Measurements from ENCODE around the gene OR2S2. TPM values are rescaled to one million over a fixed set of nuclear protein-coding genes. Genes with fewer than 3 reads are reported as not detected.
"Not testable (repeated sequence)": the region's sequence is repeated elsewhere in the genome, so short reads cannot be mapped to it uniquely, and the experiment has no call there.

OR2S2 gene
- total RNA-seq, 2 donors from 2014 or later, result not detected

DNA sequence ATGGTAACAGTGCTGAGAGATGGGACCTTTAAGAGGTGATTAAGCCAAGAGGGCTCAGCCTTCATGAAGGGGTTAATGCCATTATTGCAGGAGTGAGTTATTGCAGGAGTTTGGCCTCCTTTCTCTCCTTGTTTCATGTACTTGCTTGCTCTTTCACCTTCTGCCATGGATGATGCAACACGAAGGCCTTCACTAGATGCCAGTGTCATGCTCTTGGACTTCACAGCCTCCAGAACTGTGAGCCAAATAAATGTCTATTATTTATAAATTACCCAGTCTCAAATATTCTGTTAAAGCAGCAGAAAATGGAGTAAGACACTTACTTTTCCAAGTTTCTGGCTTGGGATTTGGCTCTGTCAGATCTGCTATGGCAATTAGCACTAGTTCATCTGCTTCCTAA, 40.4 kb upstream of the OR2S2 start:
- peaks cover 0 to 6% (median 0%) of the 10 kb centered on the region in 3 donors for H3K9me3 ChIP-seq
- no peaks in the 10 kb centered on the region for H3K27me3 ChIP-seq
- ATAC-seq, result no peak
- no peaks in the 10 kb centered on the region for H3K36me3 ChIP-seq (replicated peaks in 1 of 2; ENCODE audit: insufficient read depth in 1 of 2, low read depth in 2 of 2)
- TF ChIP-seq POLR2A (IDR thresholded peaks at IDR 0.05), result no peak
- TF ChIP-seq, protein P1, sequence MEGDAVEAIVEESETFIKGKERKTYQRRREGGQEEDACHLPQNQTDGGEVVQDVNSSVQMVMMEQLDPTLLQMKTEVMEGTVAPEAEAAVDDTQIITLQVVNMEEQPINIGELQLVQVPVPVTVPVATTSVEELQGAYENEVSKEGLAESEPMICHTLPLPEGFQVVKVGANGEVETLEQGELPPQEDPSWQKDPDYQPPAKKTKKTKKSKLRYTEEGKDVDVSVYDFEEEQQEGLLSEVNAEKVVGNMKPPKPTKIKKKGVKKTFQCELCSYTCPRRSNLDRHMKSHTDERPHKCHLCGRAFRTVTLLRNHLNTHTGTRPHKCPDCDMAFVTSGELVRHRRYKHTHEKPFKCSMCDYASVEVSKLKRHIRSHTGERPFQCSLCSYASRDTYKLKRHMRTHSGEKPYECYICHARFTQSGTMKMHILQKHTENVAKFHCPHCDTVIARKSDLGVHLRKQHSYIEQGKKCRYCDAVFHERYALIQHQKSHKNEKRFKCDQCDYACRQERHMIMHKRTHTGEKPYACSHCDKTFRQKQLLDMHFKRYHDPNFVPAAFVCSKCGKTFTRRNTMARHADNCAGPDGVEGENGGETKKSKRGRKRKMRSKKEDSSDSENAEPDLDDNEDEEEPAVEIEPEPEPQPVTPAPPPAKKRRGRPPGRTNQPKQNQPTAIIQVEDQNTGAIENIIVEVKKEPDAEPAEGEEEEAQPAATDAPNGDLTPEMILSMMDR (IDR thresholded peaks at IDR 0.05), result no peak
- H3K27ac ChIP-seq, result no peak overlapping the region
- intact Hi-C loops (cut with DNase I), result no loop called here
- peaks cover 4% of the 10 kb centered on the region for H3K4me1 ChIP-seq
- 96 to 100% methylated on average over 1 of the region's 1 CpG for WGBS, 2 donors
- DNase-seq, result no peak
- H3K4me3 ChIP-seq, result no peak overlapping the region

DNA sequence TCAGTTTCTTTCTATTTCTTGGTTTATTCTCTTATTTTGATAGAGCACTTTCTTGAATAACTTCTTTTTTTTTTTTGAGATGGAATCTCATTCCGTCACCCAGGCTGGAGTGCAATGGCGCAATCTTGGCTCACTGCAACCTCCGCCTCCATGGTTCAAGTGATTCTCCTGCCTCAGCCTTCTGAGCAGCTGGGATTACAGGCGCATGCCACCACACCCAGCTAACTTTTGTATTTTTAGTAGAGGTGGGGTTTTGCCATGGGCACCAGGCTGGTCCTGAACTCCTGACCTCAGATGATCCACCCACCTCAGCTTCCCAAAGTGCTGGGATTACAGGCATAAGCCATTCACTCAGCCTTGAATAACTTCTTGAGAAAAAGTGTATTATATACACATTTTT, 39.1 kb upstream of the OR2S2 start:
- intact Hi-C loops (cut with DNase I); DNase-seq; H3K4me1 ChIP-seq; ATAC-seq; H3K27ac ChIP-seq; H3K4me3 ChIP-seq; H3K9me3 ChIP-seq; H3K27me3 ChIP-seq; H3K36me3 ChIP-seq (replicated peaks in 1 of 2; ENCODE audit: insufficient read depth in 1 of 2, low read depth in 2 of 2): not testable (repeated sequence)
- 90 to 95% methylated on average over 4 of the region's 4 CpGs for WGBS, 2 donors

DNA sequence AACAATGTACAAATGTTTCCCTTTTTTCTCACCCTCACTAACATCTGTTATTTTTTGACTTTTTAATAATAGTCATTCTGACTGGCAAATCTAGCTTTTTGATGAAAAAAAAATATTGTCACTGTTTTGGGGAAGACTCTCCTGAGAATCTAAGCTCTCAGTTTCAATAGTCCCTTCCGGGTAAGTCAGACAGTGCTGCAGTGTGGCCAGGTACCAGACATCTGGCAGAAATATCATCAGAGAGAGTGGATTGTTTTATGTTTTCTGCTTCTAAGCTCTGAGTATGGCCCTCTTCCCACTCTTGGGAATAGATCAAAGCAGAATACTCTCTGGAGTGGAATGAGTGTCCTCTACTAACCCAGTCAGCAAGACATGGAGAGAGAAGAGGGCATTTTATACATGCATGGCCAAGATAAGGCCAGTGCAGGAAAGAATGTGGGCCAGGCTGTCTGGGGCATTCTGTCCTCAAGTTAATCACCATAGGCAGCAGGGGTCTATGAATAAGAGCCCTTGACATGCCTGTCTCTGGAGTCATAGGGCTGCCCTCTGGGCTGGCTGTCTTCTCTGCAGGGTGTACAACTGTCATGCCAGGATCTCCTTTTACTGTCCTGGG, 38.5 kb upstream of the OR2S2 start:
- WGBS, 2 donors, result 92 to 95% methylated on average over 1 of the region's 1 CpG
- TF ChIP-seq POLR2A (IDR thresholded peaks at IDR 0.05), result no peak
- TF ChIP-seq, protein P1 (IDR thresholded peaks at IDR 0.05), result no peak
- Histone ChIP-seq H3K36me3 (replicated peaks in 1 of 2; ENCODE audit: insufficient read depth in 1 of 2, low read depth in 2 of 2) (no peaks in the 10 kb centered on the region), H3K4me1 (peaks cover 4% of the 10 kb centered on the region), H3K4me3 (no peak overlapping the region), H3K27me3 (no peaks in the 10 kb centered on the region), H3K27ac (no peak overlapping the region), H3K9me3 (peaks cover 0 to 6% (median 0%) of the 10 kb centered on the region in 3 donors)
- intact Hi-C loops (cut with DNase I), result no loop called here
- ATAC-seq (no peak), DNase-seq (no peak)

GRCh38 chr9:35994959-35995358, 37.0 kb upstream of the OR2S2 start:
- DNase-seq (peak in 1 of 4 donors; percentile 27), ATAC-seq (no peak)
- no peaks in the 10 kb centered on the region for H3K36me3 ChIP-seq (replicated peaks in 1 of 2; ENCODE audit: insufficient read depth in 1 of 2, low read depth in 2 of 2)
- H3K4me3 ChIP-seq, result no peak overlapping the region
- H3K27me3 ChIP-seq, result no peaks in the 10 kb centered on the region
- H3K9me3 ChIP-seq, result peaks cover 0 to 6% (median 0%) of the 10 kb centered on the region in 3 donors
- TF ChIP-seq POLR2A (IDR thresholded peaks at IDR 0.05), result no peak
- TF ChIP-seq, protein P1 (IDR thresholded peaks at IDR 0.05), result no peak
- peaks cover 4% of the 10 kb centered on the region for H3K4me1 ChIP-seq
- intact Hi-C loops (cut with DNase I), result no loop called here
- peak overlapping the region in 1 of 4 donors; percentile 9 for H3K27ac ChIP-seq
- WGBS, 2 donors, result 22 to 30% methylated on average over 2 of the region's 2 CpGs

DNA sequence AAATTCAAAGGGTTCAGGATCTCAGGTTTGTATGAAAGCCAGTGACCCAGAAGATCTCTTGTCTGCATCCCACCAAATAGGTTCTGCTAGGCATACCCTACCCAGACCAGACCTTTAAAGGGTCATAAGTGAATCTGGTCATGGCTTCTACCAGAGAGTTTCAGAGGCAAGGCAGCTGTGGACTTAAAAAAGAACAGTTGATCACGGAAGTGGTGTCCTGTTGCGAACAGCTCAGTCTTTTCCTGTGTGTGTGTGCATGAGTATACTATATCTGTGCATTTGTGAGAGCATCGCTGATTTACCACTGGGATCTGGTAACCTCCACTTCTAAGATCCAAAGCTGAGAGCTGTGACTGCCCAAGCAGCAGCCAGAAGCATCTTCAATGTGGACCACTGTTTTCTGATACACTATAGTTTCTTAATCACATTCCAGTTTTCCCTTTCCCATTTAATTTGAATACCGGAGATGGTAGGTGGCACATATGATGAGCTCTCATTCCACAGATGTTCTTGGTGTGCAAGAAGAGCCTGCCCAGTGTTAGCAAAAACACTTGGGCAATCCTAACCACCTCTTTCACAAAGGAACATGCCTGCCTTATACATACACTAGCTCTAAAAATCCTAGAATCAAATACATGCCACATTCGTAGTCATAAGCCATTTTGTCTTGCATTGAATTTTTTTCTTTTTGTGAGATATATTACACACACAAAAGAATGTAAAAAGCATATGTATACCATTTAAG, 36.2 kb upstream of the OR2S2 start:
- H3K4me3 ChIP-seq, result no peak overlapping the region
- ATAC-seq (no peak), DNase-seq (no peak)
- H3K36me3 ChIP-seq (replicated peaks in 1 of 2; ENCODE audit: insufficient read depth in 1 of 2, low read depth in 2 of 2), result no peaks in the 10 kb centered on the region
- H3K27ac ChIP-seq, result no peak overlapping the region
- peaks cover 4% of the 10 kb centered on the region for H3K4me1 ChIP-seq
- no peak for TF ChIP-seq POLR2A (IDR thresholded peaks at IDR 0.05)
- TF ChIP-seq, protein P1 (IDR thresholded peaks at IDR 0.05), result no peak
- H3K9me3 ChIP-seq, result peaks cover 0 to 6% (median 0%) of the 10 kb centered on the region in 3 donors
- intact Hi-C loops (cut with DNase I), result no loop called here
- WGBS, 2 donors, result 58 to 87% methylated on average over 5 of the region's 5 CpGs
- H3K27me3 ChIP-seq, result no peaks in the 10 kb centered on the region

GRCh38 chr9:35993136-35993535, 35.2 kb upstream of the OR2S2 start:
- ATAC-seq; DNase-seq; H3K9me3 ChIP-seq; intact Hi-C loops (cut with DNase I); H3K27me3 ChIP-seq; H3K27ac ChIP-seq; H3K4me3 ChIP-seq; H3K36me3 ChIP-seq (replicated peaks in 1 of 2; ENCODE audit: insufficient read depth in 1 of 2, low read depth in 2 of 2); H3K4me1 ChIP-seq: not testable (repeated sequence)
- 90 to 94% methylated on average over 3 of the region's 3 CpGs for WGBS, 2 donors
